GM12873 (cell line): ENCODE data around the gene SLC13A4.

Source experiments
- TF ChIP-seq, protein P1 (sequence below): IDR thresholded peaks from 2 replicates; pipeline ENCODE4 v1.5.1; 2012; ENCODE audit warnings: low read depth, mild to moderate bottlenecking, moderate library complexity, low read length, control low read depth; ENCODE audit not compliant: insufficient read depth; ENCODE audit errors: missing control alignments

SLC13A4 gene

DNA sequence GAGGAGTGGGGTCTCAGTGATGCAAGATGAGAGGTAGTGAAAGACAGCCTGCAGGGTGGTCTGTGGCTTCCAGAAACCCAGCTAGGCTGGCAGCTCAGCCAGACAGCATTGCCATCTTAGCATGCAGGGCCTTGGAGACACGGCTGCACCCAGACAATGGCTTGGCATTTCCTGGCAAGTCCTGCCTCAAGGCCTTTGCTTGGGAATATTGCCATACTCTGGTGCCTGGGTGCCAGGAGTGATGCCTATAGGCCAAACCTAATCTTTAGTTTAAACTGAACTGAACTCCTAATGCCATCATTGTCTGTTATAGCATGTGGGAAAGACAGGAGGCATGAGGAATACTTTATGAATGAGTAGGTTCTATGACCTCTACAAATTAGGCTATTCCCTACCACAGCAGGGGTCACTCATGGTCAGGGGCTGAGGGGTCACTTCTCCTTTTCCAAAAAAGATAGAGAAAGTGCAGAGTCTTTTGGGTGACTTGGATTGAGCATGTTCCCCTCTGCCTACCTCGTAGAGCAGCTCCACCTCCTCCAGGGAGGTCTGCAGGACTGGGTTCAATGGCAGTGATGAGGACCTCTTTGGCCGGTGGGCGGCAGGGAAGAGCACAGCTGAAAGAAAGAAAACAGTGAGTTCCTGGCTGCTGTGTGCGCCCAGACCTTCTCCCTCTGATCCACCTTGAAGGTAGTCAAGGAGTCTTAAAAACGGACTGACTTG is 8.8 kb upstream of the SLC13A4 start:
- TF ChIP-seq, protein P1, sequence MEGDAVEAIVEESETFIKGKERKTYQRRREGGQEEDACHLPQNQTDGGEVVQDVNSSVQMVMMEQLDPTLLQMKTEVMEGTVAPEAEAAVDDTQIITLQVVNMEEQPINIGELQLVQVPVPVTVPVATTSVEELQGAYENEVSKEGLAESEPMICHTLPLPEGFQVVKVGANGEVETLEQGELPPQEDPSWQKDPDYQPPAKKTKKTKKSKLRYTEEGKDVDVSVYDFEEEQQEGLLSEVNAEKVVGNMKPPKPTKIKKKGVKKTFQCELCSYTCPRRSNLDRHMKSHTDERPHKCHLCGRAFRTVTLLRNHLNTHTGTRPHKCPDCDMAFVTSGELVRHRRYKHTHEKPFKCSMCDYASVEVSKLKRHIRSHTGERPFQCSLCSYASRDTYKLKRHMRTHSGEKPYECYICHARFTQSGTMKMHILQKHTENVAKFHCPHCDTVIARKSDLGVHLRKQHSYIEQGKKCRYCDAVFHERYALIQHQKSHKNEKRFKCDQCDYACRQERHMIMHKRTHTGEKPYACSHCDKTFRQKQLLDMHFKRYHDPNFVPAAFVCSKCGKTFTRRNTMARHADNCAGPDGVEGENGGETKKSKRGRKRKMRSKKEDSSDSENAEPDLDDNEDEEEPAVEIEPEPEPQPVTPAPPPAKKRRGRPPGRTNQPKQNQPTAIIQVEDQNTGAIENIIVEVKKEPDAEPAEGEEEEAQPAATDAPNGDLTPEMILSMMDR: no peak

DNA sequence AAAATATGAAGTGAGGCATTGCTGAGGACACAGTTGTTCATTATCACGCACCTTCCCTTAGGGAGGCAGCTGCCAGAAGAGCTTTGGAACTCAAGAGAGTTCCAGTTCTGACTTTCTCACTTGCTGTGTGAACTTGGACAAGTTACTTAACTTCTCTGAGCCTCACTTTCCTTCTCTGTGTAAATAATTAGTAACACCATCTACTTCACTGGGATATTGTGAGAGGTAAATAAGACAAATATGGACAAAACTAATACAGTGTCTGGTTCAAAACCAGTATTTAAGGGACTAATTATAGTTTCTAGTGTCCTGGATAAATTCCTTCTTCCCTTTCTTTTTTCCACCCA is 6.3 kb upstream of the SLC13A4 start:
- TF ChIP-seq, protein P1: no peak

DNA sequence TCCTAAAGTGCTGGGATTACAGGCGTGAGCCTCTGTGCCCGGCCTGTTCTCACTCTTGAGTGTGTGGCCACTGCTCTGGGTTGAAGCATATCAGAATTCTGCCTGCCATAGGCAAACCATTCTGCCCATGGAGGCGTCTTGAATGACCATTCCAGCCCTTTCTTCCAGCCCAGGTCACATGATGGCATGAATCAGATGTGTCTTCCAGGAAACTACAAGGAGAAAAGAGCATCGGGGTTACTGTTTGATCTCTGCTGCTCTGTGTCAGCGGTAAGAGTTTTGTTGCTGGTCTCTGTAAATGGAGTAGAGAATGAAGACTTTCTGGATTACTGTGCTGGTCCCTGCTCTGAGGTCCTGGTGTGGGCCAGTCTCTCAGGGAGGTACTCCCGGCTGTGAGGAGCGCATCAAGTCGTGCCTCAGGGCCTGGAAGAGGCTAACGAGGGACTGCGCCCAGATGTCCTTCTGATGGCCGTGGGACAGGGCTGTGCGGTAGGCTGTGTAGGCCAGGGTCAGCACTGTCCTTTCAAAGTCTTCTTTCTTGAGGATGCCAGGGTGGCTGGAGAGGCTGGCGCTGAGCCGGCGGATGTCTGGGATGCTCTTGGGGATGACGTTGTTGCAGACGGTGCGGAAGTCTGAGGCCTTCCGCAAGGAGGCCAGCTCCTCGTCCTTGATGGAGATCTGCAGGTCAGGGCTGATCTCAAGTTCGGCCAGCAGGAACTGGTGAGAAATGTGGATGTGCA is 5.8 kb upstream of the SLC13A4 start:
- TF ChIP-seq, protein P1: no peak

DNA sequence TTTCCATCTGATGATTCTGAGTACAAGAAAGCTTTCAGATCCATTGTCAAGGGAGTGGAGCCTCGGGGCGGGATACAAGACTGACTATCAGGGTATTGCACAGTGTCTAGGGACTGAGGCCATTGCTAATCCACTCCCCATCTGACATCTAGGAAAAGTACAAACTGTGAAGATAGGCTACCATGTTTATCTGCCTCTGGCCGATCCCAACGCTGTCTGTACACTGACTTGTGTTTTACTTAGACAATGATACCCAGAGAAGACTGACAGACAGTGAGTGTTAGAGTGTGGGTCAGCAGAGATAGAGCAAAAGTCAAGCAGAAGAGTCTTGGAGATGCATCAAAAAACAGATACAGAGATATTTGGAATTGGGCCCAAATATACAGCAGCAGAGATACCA is 3.1 kb upstream of the SLC13A4 start:
- TF ChIP-seq, protein P1: no peak

DNA sequence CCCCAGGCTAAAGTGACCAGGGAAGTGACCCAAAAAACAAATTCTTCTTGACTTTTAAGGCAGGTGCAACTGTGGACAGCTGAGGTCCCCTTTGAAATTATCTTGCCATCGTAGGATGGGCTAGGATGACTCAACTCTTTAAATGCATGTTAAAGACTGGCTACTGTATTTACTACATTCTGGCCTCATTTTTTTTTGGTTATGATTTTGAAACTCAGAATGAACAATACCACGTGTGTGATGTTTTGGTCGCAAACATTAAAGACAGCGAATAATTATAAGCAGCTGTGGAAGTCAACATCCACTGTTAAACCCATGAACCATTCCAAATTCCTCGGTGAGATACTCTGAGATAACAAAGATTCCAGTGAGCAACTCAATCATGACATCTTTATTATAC is 1.2 kb upstream of the SLC13A4 start:
- TF ChIP-seq, protein P1: no peak

DNA sequence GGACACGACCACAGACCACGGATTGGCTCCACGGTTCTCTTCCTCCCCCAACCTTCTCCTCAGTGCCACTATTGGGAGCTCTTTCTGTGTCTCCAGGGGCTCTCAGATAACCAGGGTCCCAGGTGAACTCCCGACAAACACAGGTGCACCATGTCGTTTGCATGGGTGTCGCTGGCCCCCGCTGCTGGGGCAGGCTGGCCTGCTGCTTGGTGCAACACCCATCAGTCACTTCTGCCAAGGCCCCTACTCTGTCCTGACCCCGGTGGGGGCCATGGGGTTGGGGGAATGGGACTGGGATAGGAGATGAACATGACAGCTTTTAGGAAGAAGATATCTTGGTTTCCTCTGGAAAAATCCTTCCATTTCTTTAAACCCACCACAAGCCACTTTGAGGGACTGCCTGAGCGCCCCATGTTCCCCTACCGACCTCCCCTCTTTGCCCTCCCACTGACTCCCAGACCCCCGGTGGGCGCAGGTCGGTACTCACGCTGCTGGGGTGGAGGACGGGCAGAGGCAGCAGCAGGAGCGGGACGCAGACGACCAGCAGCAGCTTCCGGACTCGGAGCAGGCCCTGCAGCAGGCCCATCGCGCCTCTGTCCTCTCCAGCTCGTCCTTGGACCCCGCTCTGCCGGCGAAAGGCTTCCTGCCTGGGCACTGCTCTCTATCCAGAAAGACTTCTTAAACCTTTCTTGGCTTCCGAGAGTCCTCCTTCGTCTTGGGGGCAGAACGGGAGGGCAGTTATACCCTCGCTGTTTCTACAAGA is 894 bp downstream of the SLC13A4 start:
- TF ChIP-seq, protein P1: no peak

DNA sequence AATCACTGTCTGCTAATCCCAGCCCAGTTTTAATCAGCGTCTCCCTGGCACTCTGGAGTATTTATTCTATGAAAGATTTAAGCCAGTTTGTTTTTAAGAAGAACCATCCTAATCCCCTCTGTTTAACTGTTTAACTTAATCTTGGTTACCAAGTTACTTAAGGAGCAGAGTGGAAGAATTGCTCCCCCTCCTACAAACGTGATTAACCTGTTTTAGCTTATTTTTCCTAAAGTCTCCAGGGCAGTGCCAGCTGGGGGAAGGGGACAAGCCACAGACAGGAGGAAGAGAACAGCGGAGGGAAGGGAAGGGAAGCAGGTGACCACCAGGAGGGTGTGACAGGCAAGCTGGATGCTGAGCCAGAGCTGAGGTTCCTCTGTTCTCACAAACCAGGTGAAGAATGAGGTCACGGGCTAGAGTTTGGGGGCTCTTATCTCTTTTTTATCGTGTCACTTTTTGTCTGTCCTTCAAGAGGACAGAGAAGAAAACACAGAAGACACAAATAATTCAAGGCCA is 1.7 kb downstream of the SLC13A4 start:
- TF ChIP-seq, protein P1: no peak
